WTC11 (cell line): Measurements from ENCODE around the gene SDHB.

Experiments
- CBFB ChIP-seq: sonication (generic); formaldehyde crosslinking; IDR thresholded peaks from 2 replicates; pipeline ENCODE4 v1.8.1; 2022; ENCODE audit warnings: mild to moderate bottlenecking, low read depth, missing genetic modification reagents
- ELF4 ChIP-seq: sonication (generic); formaldehyde crosslinking; IDR thresholded peaks from 2 replicates; pipeline ENCODE4 v1.8.1; 2022; ENCODE audit warnings: low read depth, mild to moderate bottlenecking, moderate library complexity, missing genetic modification reagents
- PRDM15 ChIP-seq: sonication (generic); formaldehyde crosslinking; IDR thresholded peaks from 2 replicates; pipeline ENCODE4 v1.8.0; 2022; ENCODE audit warnings: missing genetic modification reagents
- RORB ChIP-seq: fragments of 250-450 bp; sonication (Bioruptor Pico); IDR thresholded peaks from 2 replicates; pipeline ENCODE4 v1.9.0; 2021; ENCODE audit warnings: mild to moderate bottlenecking
- ZBTB21 ChIP-seq: sonication (generic); formaldehyde crosslinking; IDR thresholded peaks from 2 replicates; pipeline ENCODE4 v1.8.1; 2023; ENCODE audit warnings: mild to moderate bottlenecking, missing genetic modification reagents, borderline replicate concordance
- ZNF138 ChIP-seq: sonication (generic); formaldehyde crosslinking; conservative IDR thresholded peaks from 2 replicates; pipeline ENCODE4 v1.8.1; 2022; ENCODE audit warnings: mild to moderate bottlenecking, moderate library complexity, missing genetic modification reagents
- ZNF232 ChIP-seq: sonication (generic); formaldehyde crosslinking; IDR thresholded peaks from 2 replicates; pipeline ENCODE4 v1.8.0; 2022; ENCODE audit warnings: mild to moderate bottlenecking, missing genetic modification reagents
- ZNF423 ChIP-seq: fragments of 250-450 bp; sonication (Bioruptor Pico); IDR thresholded peaks from 2 replicates; pipeline ENCODE4 v2.1.2; 2022; ENCODE audit warnings: mild to moderate bottlenecking, moderate library complexity
- TF ChIP-seq, protein P1 (sequence below): fragments of 200-600 bp; IDR thresholded peaks from 2 replicates; pipeline ENCODE4 v1.8.0; 2022; ENCODE audit warnings: antibody characterized with exemption
- TF ChIP-seq, protein P2 (sequence below): sonication (generic); formaldehyde crosslinking; IDR thresholded peaks from 2 replicates; pipeline ENCODE4 v1.8.0; 2022; ENCODE audit warnings: mild to moderate bottlenecking, missing genetic modification reagents
- TF ChIP-seq, protein P3 (sequence below): sonication (generic); formaldehyde crosslinking; conservative IDR thresholded peaks from 2 replicates; pipeline ENCODE4 v1.8.1; 2023; ENCODE audit warnings: mild to moderate bottlenecking, low read depth, missing genetic modification reagents, moderate library complexity
- TF ChIP-seq, protein P4 (sequence below): sonication (generic); formaldehyde crosslinking; IDR thresholded peaks from 2 replicates; pipeline ENCODE4 v1.8.1; 2023; ENCODE audit warnings: mild to moderate bottlenecking, missing genetic modification reagents, borderline replicate concordance

DNA sequence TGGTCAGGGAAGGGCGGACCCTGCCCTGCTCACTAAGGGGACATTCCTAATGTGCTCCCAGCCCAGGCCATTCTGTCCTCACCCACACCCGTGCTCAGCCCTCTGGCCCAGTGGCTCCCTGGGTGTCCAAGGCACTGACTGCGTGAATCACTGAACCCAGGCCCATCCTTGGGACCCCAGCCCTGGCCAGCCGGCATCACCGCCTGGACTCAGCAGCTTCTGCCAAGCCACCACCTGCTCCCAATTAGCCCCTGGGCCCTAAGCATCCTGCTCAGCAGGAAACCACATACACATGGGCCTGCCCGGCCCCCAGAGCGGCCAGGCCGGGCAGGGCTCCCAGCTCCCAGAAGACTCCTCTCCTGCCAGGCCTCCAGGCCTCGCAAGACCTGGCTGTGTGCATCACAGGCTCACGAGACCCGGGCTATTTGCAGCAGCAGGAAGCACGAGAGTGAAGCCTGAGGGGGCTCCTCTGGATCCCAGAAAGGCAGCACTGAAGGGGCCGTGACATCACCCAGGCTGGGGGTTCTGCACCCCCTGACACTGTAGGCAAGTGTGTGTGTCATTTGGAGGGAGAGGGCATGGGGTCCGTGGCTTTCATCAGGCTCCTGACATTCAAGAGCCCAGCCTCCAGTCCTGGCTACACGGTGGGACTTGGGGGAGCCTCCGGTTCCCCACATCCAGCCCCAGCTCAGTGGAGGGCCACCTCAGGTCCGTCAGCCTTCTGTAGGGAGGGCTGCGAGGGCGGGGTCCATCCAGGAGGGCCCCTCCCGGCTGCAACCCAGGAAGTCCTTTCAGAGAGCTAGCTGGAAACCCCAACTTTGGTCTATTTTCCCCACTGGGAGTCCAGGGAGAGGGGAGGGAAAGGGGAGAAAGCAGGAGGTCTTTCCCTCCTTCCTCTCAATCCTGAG, 75.0 kb downstream of the SDHB start:
- TF ChIP-seq, protein P1, sequence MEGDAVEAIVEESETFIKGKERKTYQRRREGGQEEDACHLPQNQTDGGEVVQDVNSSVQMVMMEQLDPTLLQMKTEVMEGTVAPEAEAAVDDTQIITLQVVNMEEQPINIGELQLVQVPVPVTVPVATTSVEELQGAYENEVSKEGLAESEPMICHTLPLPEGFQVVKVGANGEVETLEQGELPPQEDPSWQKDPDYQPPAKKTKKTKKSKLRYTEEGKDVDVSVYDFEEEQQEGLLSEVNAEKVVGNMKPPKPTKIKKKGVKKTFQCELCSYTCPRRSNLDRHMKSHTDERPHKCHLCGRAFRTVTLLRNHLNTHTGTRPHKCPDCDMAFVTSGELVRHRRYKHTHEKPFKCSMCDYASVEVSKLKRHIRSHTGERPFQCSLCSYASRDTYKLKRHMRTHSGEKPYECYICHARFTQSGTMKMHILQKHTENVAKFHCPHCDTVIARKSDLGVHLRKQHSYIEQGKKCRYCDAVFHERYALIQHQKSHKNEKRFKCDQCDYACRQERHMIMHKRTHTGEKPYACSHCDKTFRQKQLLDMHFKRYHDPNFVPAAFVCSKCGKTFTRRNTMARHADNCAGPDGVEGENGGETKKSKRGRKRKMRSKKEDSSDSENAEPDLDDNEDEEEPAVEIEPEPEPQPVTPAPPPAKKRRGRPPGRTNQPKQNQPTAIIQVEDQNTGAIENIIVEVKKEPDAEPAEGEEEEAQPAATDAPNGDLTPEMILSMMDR: no peak
- no peak for TF ChIP-seq CBFB (CRISPR knock-in tag)
- no peak for TF ChIP-seq ZBTB21 (CRISPR knock-in tag)
- TF ChIP-seq PRDM15 (CRISPR knock-in tag): no peak
- TF ChIP-seq, protein P2, sequence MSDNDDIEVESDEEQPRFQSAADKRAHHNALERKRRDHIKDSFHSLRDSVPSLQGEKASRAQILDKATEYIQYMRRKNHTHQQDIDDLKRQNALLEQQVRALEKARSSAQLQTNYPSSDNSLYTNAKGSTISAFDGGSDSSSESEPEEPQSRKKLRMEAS: no peak
- TF ChIP-seq ELF4 (CRISPR knock-in tag): no peak
- no peak for TF ChIP-seq ZNF232
- TF ChIP-seq, protein P3, sequence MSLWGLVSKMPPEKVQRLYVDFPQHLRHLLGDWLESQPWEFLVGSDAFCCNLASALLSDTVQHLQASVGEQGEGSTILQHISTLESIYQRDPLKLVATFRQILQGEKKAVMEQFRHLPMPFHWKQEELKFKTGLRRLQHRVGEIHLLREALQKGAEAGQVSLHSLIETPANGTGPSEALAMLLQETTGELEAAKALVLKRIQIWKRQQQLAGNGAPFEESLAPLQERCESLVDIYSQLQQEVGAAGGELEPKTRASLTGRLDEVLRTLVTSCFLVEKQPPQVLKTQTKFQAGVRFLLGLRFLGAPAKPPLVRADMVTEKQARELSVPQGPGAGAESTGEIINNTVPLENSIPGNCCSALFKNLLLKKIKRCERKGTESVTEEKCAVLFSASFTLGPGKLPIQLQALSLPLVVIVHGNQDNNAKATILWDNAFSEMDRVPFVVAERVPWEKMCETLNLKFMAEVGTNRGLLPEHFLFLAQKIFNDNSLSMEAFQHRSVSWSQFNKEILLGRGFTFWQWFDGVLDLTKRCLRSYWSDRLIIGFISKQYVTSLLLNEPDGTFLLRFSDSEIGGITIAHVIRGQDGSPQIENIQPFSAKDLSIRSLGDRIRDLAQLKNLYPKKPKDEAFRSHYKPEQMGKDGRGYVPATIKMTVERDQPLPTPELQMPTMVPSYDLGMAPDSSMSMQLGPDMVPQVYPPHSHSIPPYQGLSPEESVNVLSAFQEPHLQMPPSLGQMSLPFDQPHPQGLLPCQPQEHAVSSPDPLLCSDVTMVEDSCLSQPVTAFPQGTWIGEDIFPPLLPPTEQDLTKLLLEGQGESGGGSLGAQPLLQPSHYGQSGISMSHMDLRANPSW (CRISPR knock-in tag): no peak
- TF ChIP-seq ZNF138 (CRISPR knock-in tag): no peak
- no peak for TF ChIP-seq RORB (CRISPR knock-in tag)
- no peak for TF ChIP-seq ZNF423
- TF ChIP-seq, protein P4, sequence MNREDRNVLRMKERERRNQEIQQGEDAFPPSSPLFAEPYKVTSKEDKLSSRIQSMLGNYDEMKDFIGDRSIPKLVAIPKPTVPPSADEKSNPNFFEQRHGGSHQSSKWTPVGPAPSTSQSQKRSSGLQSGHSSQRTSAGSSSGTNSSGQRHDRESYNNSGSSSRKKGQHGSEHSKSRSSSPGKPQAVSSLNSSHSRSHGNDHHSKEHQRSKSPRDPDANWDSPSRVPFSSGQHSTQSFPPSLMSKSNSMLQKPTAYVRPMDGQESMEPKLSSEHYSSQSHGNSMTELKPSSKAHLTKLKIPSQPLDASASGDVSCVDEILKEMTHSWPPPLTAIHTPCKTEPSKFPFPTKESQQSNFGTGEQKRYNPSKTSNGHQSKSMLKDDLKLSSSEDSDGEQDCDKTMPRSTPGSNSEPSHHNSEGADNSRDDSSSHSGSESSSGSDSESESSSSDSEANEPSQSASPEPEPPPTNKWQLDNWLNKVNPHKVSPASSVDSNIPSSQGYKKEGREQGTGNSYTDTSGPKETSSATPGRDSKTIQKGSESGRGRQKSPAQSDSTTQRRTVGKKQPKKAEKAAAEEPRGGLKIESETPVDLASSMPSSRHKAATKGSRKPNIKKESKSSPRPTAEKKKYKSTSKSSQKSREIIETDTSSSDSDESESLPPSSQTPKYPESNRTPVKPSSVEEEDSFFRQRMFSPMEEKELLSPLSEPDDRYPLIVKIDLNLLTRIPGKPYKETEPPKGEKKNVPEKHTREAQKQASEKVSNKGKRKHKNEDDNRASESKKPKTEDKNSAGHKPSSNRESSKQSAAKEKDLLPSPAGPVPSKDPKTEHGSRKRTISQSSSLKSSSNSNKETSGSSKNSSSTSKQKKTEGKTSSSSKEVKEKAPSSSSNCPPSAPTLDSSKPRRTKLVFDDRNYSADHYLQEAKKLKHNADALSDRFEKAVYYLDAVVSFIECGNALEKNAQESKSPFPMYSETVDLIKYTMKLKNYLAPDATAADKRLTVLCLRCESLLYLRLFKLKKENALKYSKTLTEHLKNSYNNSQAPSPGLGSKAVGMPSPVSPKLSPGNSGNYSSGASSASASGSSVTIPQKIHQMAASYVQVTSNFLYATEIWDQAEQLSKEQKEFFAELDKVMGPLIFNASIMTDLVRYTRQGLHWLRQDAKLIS (CRISPR knock-in tag): no peak
